HCT116 (cell line): ENCODE data around the gene TTLL11. TPM values are rescaled to one million over a fixed set of nuclear protein-coding genes. Genes with fewer than 3 reads are reported as not detected.

Source experiments
- ATAC-seq: fragments of 200-7000 bp; cut with Tn5 transposase; 2 replicates; pipeline ENCODE4 v1.9.1; 2020; ENCODE audit warnings: mild to moderate bottlenecking, moderate library complexity
- BruUV-seq: library from RNA; stranded (reverse); fragments of 400-500 nt; replicated peaks from 2 replicates; lab custom pipeline; 2021; lab: Mats Ljungman, UMichigan
- CTCF ChIA-PET: fragments of 300-600 bp; sonication (Branson Sonifier 250); formaldehyde crosslinking; loops from one replicate; lab custom pipeline; 2021; ENCODE audit warnings: antibody characterized with exemption; lab: Charles Lee
- POLR2A ChIA-PET: fragments of 300-600, 350-600 bp; sonication (Branson Sonifier 250); formaldehyde crosslinking; loops from one replicate; lab custom pipeline; 2021; ENCODE audit warnings: antibody characterized with exemption; lab: Charles Lee
- RAD21 ChIA-PET, 2 experiments: fragments of 300-600 bp; sonication (Branson Sonifier 250); formaldehyde crosslinking; loops; one replicate each; lab custom pipeline; 2023; ENCODE audit warnings: low total read pairs in 2 of 2; ENCODE audit not compliant: uncharacterized antibody in 2 of 2, unreplicated experiment in 2 of 2, low non-redundant PET in 1 of 2; lab: Charles Lee
- DNase-seq: peaks from one replicate; pipeline ENCODE4 v3.0.0-alpha.2; 2010; ENCODE audit warnings: low read depth, low spot score
- H2AFZ ChIP-seq: fragments of 200-600 bp; shearing (Covaris generic), sonication (generic); 2 replicates; pipeline ENCODE4 v1.6.1; 2017; ENCODE audit warnings: low read depth, mixed run types, mixed read lengths, antibody characterized with exemption, low read length; ENCODE audit not compliant: poor library complexity, severe bottlenecking
- H3K27ac ChIP-seq: 2 replicates; pipeline ENCODE4 v1.5.1; 2012; ENCODE audit warnings: low read depth, low read length
- H3K27me3 ChIP-seq: fragments of 200-600 bp; sonication (generic); 2 replicates; pipeline ENCODE4 v1.6.1; 2016; ENCODE audit warnings: mixed run types, low read length, mixed read lengths; ENCODE audit not compliant: insufficient read depth
- H3K36me3 ChIP-seq, 2 experiments: fragments of 200-500 bp in 1 of 2; fragments of 200-600 bp in 1 of 2; sonication (Bioruptor generic) in 1 of 2; sonication (generic) in 1 of 2; 2 replicates each; pipeline versions ENCODE4 v1.5.1 to v1.6.1; 2014 to 2016; ENCODE audit warnings: low read length in 2 of 2, inconsistent platforms in 1 of 2, mixed read lengths in 1 of 2, mixed run types in 1 of 2; ENCODE audit not compliant: insufficient read depth in 2 of 2, control insufficient read depth in 1 of 2
- H3K4me1 ChIP-seq, 2 experiments: fragments of 200-600 bp in 1 of 2; sonication (generic) in 1 of 2; 2 replicates each; pipeline versions ENCODE4 v1.5.1 to v1.6.1; 2012 to 2017; ENCODE audit warnings: low read length in 2 of 2, inconsistent platforms in 1 of 2, mild to moderate bottlenecking in 1 of 2, mixed read lengths in 1 of 2, mixed run types in 1 of 2, moderate library complexity in 1 of 2; ENCODE audit not compliant: insufficient read depth in 2 of 2, control insufficient read depth in 1 of 2
- H3K4me2 ChIP-seq: fragments of 200-600 bp; sonication (generic); 2 replicates; pipeline ENCODE4 v1.6.1; 2017; ENCODE audit warnings: mixed run types, low read length, mixed read lengths
- H3K4me3 ChIP-seq, 2 experiments: fragments of 200-600 bp in 1 of 2; sonication (generic) in 1 of 2; replicated peaks in 1 of 2; 2 replicates each; pipeline ENCODE4 v1.5.1; 2011 to 2016; ENCODE audit warnings: low read length in 2 of 2, control low read depth in 1 of 2, low read depth in 1 of 2, mild to moderate bottlenecking in 1 of 2, mixed read lengths in 1 of 2, mixed run types in 1 of 2
- H3K79me2 ChIP-seq: fragments of 200-600 bp; sonication (generic); 2 replicates; pipeline ENCODE4 v1.6.1; 2017; ENCODE audit warnings: mild to moderate bottlenecking, mixed run types, low read length, moderate library complexity, mixed read lengths; ENCODE audit not compliant: insufficient read depth
- H3K9ac ChIP-seq: fragments of 200-600 bp; sonication (generic); 2 replicates; pipeline ENCODE4 v1.6.1; 2016; ENCODE audit warnings: low read length, mixed read lengths
- H3K9me2 ChIP-seq: fragments of 200-600 bp; sonication (generic), shearing (Covaris generic); 2 replicates; pipeline ENCODE4 v1.6.1; 2017; ENCODE audit warnings: mixed run types, mild to moderate bottlenecking, moderate library complexity; ENCODE audit not compliant: insufficient read depth
- H3K9me3 ChIP-seq, 2 experiments: fragments of 200-500 bp in 1 of 2; fragments of 200-600 bp in 1 of 2; sonication (Bioruptor generic) in 1 of 2; sonication (generic) in 1 of 2; 2 replicates each; pipeline ENCODE4 v1.6.1; 2014 to 2017; ENCODE audit warnings: low read length in 2 of 2, mixed read lengths in 2 of 2, inconsistent platforms in 1 of 2, low read depth in 1 of 2, mild to moderate bottlenecking in 1 of 2, mixed run types in 1 of 2, moderate library complexity in 1 of 2; ENCODE audit not compliant: control insufficient read depth in 1 of 2, insufficient read depth in 1 of 2
- H4K20me1 ChIP-seq: fragments of 200-600 bp; sonication (generic), shearing (Covaris generic); 2 replicates; pipeline ENCODE4 v1.6.1; 2017; ENCODE audit warnings: mixed run types, mild to moderate bottlenecking, moderate library complexity; ENCODE audit not compliant: insufficient read depth
- CEBPB ChIP-seq: IDR thresholded peaks from 2 replicates; pipeline ENCODE4 v1.6.1; 2012; ENCODE audit warnings: low read depth
- EZH2 ChIP-seq: fragments of 200-600 bp; sonication (generic); IDR thresholded peaks from 2 replicates; pipeline ENCODE4 v1.6.1; 2017; ENCODE audit warnings: antibody characterized with exemption, mixed run types
- JUND ChIP-seq: IDR thresholded peaks from 2 replicates; pipeline ENCODE4 v1.6.1; 2012
- POLR2A ChIP-seq: IDR thresholded peaks from 2 replicates; pipeline ENCODE4 v1.7.0; 2011; ENCODE audit warnings: borderline replicate concordance; ENCODE audit not compliant: insufficient read depth, insufficient read length; ENCODE audit errors: extremely low read depth
- POLR2AphosphoS5 ChIP-seq: IDR thresholded peaks from 2 replicates; pipeline ENCODE4 v1.6.1; 2011; ENCODE audit warnings: mild to moderate bottlenecking, low read depth, low read length, moderate library complexity
- RAD21 ChIP-seq: IDR thresholded peaks from 2 replicates; pipeline ENCODE4 v1.6.1; 2012; ENCODE audit warnings: low read depth, mild to moderate bottlenecking
- SIN3A ChIP-seq: IDR thresholded peaks from 2 replicates; pipeline ENCODE4 v1.6.1; 2012; ENCODE audit warnings: low read depth
- SP1 ChIP-seq: IDR thresholded peaks from 2 replicates; pipeline ENCODE4 v1.6.1; 2012; ENCODE audit warnings: low read depth
- YY1 ChIP-seq: IDR thresholded peaks from 2 replicates; pipeline ENCODE4 v1.6.1; 2011; ENCODE audit warnings: low read length, low read depth, moderate library complexity, mild to moderate bottlenecking; ENCODE audit not compliant: insufficient replicate concordance; ENCODE audit errors: extremely low read depth
- ZFX ChIP-seq: fragments of 450-650 bp; IDR thresholded peaks from 2 replicates; pipeline ENCODE4 v1.6.1; 2017
- ZNF274 ChIP-seq: fragments of 200-500 bp; sonication (Bioruptor generic); IDR thresholded peaks from 2 replicates; pipeline ENCODE4 v1.6.1; 2014; ENCODE audit warnings: mild to moderate bottlenecking, low read depth, low read length, inconsistent platforms
- intact Hi-C: fragments of 100-400 bp; cut with micrococcal nuclease; formaldehyde crosslinking; loops from 2 replicates; pipeline ENCODE4 v1.10.0; 2022
- total RNA-seq: library from RNA; stranded (reverse); gene quantifications from one replicate; pipeline ENCODE4 v1.2.1, GENCODE V29; 2021; ENCODE audit not compliant: unreplicated experiment
- TF ChIP-seq, protein P1 (sequence below), 3 experiments: fragments of 200-600 bp in 1 of 3; sonication (generic) in 1 of 3; IDR thresholded peaks in 2 of 3; conservative IDR thresholded peaks in 1 of 3; 2 replicates each; pipeline ENCODE4 v1.5.1; 2012 to 2017; ENCODE audit warnings: low read depth in 2 of 3, low read length in 2 of 3, antibody characterized with exemption in 1 of 3, borderline replicate concordance in 1 of 3, control low read depth in 1 of 3, mild to moderate bottlenecking in 1 of 3, mixed read lengths in 1 of 3, mixed run types in 1 of 3, moderate library complexity in 1 of 3; ENCODE audit not compliant: insufficient read depth in 1 of 3
- TF ChIP-seq, protein P2 (sequence below): IDR thresholded peaks from 2 replicates; pipeline ENCODE4 v1.6.1; 2012
- TF ChIP-seq, protein P3 (sequence below): IDR thresholded peaks from 2 replicates; pipeline ENCODE4 v1.6.1; 2012
- TF ChIP-seq, protein P4 (sequence below): IDR thresholded peaks from 2 replicates; pipeline ENCODE4 v1.6.1; 2011; ENCODE audit warnings: mild to moderate bottlenecking, low read length, moderate library complexity; ENCODE audit not compliant: insufficient replicate concordance; ENCODE audit errors: extremely low read depth

TTLL11 gene
- total RNA-seq, 1 experiment from 2014 or later = 2.2 TPM

DNA sequence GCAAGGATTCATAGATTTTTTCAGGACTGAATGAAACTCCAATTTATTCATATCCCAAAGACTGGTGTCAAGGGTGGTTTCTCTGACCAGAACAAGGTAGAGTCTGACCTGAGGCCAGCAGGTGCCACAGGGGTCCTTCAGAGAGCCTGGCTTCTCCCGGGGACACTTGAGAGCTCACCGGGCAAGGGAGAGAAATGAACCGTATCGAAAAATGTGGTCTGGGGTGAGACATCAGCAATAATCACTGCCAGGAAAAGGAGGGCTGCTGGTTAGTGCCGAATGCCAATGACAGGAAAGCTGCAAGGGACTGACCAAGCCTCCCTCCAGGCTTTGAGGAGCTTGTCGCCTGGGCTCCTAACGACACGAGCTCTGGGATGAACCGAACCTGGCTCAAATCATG lies 142.7 kb downstream of the TTLL11 start:
- Histone ChIP-seq H3K9me3 (no peaks in the 10 kb centered on the region), H3K27me3 (0 out of 2 replicates have a peak, but pooled peaks cover 4% of the 10 kb centered on the region), H4K20me1 (no peaks in the 10 kb centered on the region), H3K79me2 (no peaks in the 10 kb centered on the region), H3K4me2 (no peak overlapping the region), H3K4me3 (no peak overlapping the region), H2AFZ (no peak overlapping the region), H3K9me2 (no peaks in the 10 kb centered on the region), H3K27ac (no peak overlapping the region), H3K4me1 (no peaks in the 10 kb centered on the region), H3K9ac (no peak overlapping the region), H3K36me3 (no peaks in the 10 kb centered on the region)
- intact Hi-C loops = no loop called here
- RAD21 ChIA-PET = no interaction called here
- no peak for TF ChIP-seq SP1
- TF ChIP-seq, protein P1, sequence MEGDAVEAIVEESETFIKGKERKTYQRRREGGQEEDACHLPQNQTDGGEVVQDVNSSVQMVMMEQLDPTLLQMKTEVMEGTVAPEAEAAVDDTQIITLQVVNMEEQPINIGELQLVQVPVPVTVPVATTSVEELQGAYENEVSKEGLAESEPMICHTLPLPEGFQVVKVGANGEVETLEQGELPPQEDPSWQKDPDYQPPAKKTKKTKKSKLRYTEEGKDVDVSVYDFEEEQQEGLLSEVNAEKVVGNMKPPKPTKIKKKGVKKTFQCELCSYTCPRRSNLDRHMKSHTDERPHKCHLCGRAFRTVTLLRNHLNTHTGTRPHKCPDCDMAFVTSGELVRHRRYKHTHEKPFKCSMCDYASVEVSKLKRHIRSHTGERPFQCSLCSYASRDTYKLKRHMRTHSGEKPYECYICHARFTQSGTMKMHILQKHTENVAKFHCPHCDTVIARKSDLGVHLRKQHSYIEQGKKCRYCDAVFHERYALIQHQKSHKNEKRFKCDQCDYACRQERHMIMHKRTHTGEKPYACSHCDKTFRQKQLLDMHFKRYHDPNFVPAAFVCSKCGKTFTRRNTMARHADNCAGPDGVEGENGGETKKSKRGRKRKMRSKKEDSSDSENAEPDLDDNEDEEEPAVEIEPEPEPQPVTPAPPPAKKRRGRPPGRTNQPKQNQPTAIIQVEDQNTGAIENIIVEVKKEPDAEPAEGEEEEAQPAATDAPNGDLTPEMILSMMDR (IDR thresholded peaks at IDR 0.05 in 2 of 3, conservative IDR thresholded peaks at IDR 0.05 in 1 of 3; ENCODE audit: borderline replicate concordance in 1 of 3, insufficient read depth in 1 of 3, low read depth in 2 of 3, low read length in 2 of 3) = no peak
- no peak for TF ChIP-seq RAD21
- no peak for TF ChIP-seq POLR2AphosphoS5
- no peak for TF ChIP-seq SIN3A
- no peak for TF ChIP-seq EZH2
- TF ChIP-seq, protein P2, sequence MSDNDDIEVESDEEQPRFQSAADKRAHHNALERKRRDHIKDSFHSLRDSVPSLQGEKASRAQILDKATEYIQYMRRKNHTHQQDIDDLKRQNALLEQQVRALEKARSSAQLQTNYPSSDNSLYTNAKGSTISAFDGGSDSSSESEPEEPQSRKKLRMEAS = no peak
- TF ChIP-seq ZFX = no peak
- TF ChIP-seq ZNF274 = no peak
- TF ChIP-seq, protein P3, sequence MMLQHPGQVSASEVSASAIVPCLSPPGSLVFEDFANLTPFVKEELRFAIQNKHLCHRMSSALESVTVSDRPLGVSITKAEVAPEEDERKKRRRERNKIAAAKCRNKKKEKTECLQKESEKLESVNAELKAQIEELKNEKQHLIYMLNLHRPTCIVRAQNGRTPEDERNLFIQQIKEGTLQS = no peak
- TF ChIP-seq CEBPB = no peak
- TF ChIP-seq, protein P4, sequence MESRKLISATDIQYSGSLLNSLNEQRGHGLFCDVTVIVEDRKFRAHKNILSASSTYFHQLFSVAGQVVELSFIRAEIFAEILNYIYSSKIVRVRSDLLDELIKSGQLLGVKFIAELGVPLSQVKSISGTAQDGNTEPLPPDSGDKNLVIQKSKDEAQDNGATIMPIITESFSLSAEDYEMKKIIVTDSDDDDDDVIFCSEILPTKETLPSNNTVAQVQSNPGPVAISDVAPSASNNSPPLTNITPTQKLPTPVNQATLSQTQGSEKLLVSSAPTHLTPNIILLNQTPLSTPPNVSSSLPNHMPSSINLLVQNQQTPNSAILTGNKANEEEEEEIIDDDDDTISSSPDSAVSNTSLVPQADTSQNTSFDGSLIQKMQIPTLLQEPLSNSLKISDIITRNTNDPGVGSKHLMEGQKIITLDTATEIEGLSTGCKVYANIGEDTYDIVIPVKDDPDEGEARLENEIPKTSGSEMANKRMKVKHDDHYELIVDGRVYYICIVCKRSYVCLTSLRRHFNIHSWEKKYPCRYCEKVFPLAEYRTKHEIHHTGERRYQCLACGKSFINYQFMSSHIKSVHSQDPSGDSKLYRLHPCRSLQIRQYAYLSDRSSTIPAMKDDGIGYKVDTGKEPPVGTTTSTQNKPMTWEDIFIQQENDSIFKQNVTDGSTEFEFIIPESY = no peak
- no peak for TF ChIP-seq POLR2A
- TF ChIP-seq JUND = no peak
- no peak for TF ChIP-seq YY1
- CTCF ChIA-PET = no interaction called here
- ATAC-seq (no peak), DNase-seq (no peak)
- POLR2A ChIA-PET = no interaction called here
- no TSS peak for BruUV-seq
